Stimulated activated CD4-positive, alpha-beta T cell treated with anti-CD3 and anti-CD28 coated beads, TNF-alpha, amount 100 ng/mL, for 48 hours (primary cell): Measurements from ENCODE around the gene NCOR2.

Experiments
- DNase-seq, 3 donors: peaks; one replicate each; pipeline ENCODE4 v3.0.0-alpha.2; 2020; ENCODE audit warnings: low read depth in 3 of 3

NCOR2 gene

GRCh38 chr12:124527861-124528561 is 39.4 kb downstream of the NCOR2 start:
- DNase-seq: no peak

- DNase-seq: no peak
These were observed 41.3 kb downstream of the NCOR2 start for GRCh38 chr12:124525927-124526692.

- DNase-seq: no peak
These were observed 42.0 kb downstream of the NCOR2 start for GRCh38 chr12:124525455-124525854.

GRCh38 chr12:124524231-124524925 is 43.0 kb downstream of the NCOR2 start:
- no peak for DNase-seq

- DNase-seq: no peak
These were observed 44.3 kb downstream of the NCOR2 start for GRCh38 chr12:124523071-124523470.

GRCh38 chr12:124520907-124521306 is 46.5 kb downstream of the NCOR2 start:
- DNase-seq: no peak

GRCh38 chr12:124520265-124520701 is 47.1 kb downstream of the NCOR2 start:
- DNase-seq: no peak

GRCh38 chr12:124519746-124520145 is 47.7 kb downstream of the NCOR2 start:
- no peak for DNase-seq

GRCh38 chr12:124518051-124518932 is 49.1 kb downstream of the NCOR2 start:
- DNase-seq: no peak
